SK-N-SH treated with all-trans-retinoic acid at 6 μM for 48 hours (cell line): Measurements from ENCODE around the gene THRB.

Experiments used
- BACH2 ChIP-seq: fragments of 250-450 bp; sonication (Bioruptor Pico); IDR thresholded peaks from 2 replicates; pipeline ENCODE4 v1.9.0; 2021; ENCODE audit warnings: mild to moderate bottlenecking, borderline replicate concordance
- ESRRG ChIP-seq: fragments of 250-450 bp; sonication (Bioruptor Pico); IDR thresholded peaks from 2 replicates; pipeline ENCODE4 v1.6.1; 2021; ENCODE audit warnings: mild to moderate bottlenecking
- POU6F1 ChIP-seq: fragments of 250-450 bp; sonication (Bioruptor Pico); IDR thresholded peaks from 2 replicates; pipeline ENCODE4 v1.8.0; 2021; ENCODE audit warnings: low read depth, mild to moderate bottlenecking, moderate library complexity, borderline replicate concordance
- PPARA ChIP-seq: fragments of 250-450 bp; sonication (Bioruptor Pico); IDR thresholded peaks from 2 replicates; pipeline ENCODE4 v1.5.0; 2020; ENCODE audit warnings: mild to moderate bottlenecking, borderline replicate concordance
- RARB ChIP-seq: fragments of 250-450 bp; sonication (Bioruptor Pico); IDR thresholded peaks from 2 replicates; pipeline ENCODE4 v1.8.0; 2021; ENCODE audit warnings: mild to moderate bottlenecking, moderate library complexity
- SNAI2 ChIP-seq: fragments of 250-450 bp; sonication (Bioruptor Pico); IDR thresholded peaks from 2 replicates; pipeline ENCODE4 v1.5.0; 2020; ENCODE audit warnings: mild to moderate bottlenecking, moderate library complexity
- TCF4 ChIP-seq: fragments of 250-450 bp; sonication (Bioruptor Pico); IDR thresholded peaks from 2 replicates; pipeline ENCODE4 v1.8.0; 2021; ENCODE audit warnings: mild to moderate bottlenecking, moderate library complexity, borderline replicate concordance
- TOX ChIP-seq: fragments of 250-450 bp; sonication (Bioruptor Pico); IDR thresholded peaks from 2 replicates; pipeline ENCODE4 v1.8.0; 2021; ENCODE audit warnings: mild to moderate bottlenecking, moderate library complexity, borderline replicate concordance
- TSHZ2 ChIP-seq: fragments of 250-450 bp; sonication (Bioruptor Pico); IDR thresholded peaks from 2 replicates; pipeline ENCODE4 v1.5.0; 2020; ENCODE audit warnings: mild to moderate bottlenecking, moderate library complexity
- ZFP3 ChIP-seq: fragments of 250-450 bp; sonication (Bioruptor Pico); IDR thresholded peaks from 2 replicates; pipeline ENCODE4 v1.5.0; 2020; ENCODE audit warnings: mild to moderate bottlenecking, moderate library complexity
- ZNF565 ChIP-seq: fragments of 450-650 bp; formaldehyde crosslinking; conservative IDR thresholded peaks from 2 replicates; pipeline ENCODE4 v1.5.0; 2020; ENCODE audit warnings: low read depth, mild to moderate bottlenecking, moderate library complexity
- ZNF70 ChIP-seq: fragments of 450-650 bp; formaldehyde crosslinking; IDR thresholded peaks from 2 replicates; pipeline ENCODE4 v1.5.0; 2020; ENCODE audit warnings: mild to moderate bottlenecking, moderate library complexity
- TF ChIP-seq, protein P1 (sequence below): fragments of 250-450 bp; sonication (Bioruptor Pico); IDR thresholded peaks from 2 replicates; pipeline ENCODE4 v1.5.1; 2020; ENCODE audit warnings: low read depth, mild to moderate bottlenecking, moderate library complexity
- TF ChIP-seq, protein P2 (sequence below): fragments of 250-450 bp; sonication (Bioruptor Pico); IDR thresholded peaks from 2 replicates; pipeline ENCODE4 v1.8.0; 2020; ENCODE audit warnings: mild to moderate bottlenecking, moderate library complexity, borderline replicate concordance

- TF ChIP-seq RARB (CRISPR knock-in tag), result no peak
- TF ChIP-seq ZNF565, result no peak
- TF ChIP-seq TCF4, result no peak
- TF ChIP-seq, protein P1, sequence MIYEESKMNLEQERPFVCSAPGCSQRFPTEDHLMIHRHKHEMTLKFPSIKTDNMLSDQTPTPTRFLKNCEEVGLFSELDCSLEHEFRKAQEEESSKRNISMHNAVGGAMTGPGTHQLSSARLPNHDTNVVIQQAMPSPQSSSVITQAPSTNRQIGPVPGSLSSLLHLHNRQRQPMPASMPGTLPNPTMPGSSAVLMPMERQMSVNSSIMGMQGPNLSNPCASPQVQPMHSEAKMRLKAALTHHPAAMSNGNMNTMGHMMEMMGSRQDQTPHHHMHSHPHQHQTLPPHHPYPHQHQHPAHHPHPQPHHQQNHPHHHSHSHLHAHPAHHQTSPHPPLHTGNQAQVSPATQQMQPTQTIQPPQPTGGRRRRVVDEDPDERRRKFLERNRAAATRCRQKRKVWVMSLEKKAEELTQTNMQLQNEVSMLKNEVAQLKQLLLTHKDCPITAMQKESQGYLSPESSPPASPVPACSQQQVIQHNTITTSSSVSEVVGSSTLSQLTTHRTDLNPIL, result no peak
- TF ChIP-seq SNAI2 (CRISPR knock-in tag), result no peak
- no peak for TF ChIP-seq ZNF70
- TF ChIP-seq TSHZ2 (CRISPR knock-in tag), result no peak
- TF ChIP-seq, protein P2, sequence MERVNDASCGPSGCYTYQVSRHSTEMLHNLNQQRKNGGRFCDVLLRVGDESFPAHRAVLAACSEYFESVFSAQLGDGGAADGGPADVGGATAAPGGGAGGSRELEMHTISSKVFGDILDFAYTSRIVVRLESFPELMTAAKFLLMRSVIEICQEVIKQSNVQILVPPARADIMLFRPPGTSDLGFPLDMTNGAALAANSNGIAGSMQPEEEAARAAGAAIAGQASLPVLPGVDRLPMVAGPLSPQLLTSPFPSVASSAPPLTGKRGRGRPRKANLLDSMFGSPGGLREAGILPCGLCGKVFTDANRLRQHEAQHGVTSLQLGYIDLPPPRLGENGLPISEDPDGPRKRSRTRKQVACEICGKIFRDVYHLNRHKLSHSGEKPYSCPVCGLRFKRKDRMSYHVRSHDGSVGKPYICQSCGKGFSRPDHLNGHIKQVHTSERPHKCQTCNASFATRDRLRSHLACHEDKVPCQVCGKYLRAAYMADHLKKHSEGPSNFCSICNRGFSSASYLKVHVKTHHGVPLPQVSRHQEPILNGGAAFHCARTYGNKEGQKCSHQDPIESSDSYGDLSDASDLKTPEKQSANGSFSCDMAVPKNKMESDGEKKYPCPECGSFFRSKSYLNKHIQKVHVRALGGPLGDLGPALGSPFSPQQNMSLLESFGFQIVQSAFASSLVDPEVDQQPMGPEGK (CRISPR knock-in tag), result no peak
- TF ChIP-seq POU6F1 (CRISPR knock-in tag), result no peak
- no peak for TF ChIP-seq ZFP3
- TF ChIP-seq BACH2 (CRISPR knock-in tag), result no peak
- TF ChIP-seq PPARA (CRISPR knock-in tag), result no peak
- TF ChIP-seq ESRRG (CRISPR knock-in tag), result no peak
- TF ChIP-seq TOX (CRISPR knock-in tag), result no peak
Measured at GRCh38 chr3:24120434-24120833, 374.2 kb downstream of the THRB start.
